Transverse colon (tissue), 4 donors: ENCODE data around the gene CLINT1. TPM values are rescaled to one million over a fixed set of nuclear protein-coding genes. Genes with fewer than 3 reads are reported as not detected.

Source experiments
- DNase-seq: peaks from one replicate; pipeline ENCODE4 v3.0.0-alpha.2; 2019
- H3K27ac ChIP-seq, 4 donors: fragments of 200-600 bp; sonication (generic); 2 replicates each; pipeline ENCODE4 v1.5.1; 2016 to 2018; ENCODE audit warnings: inconsistent platforms in 4 of 4
- H3K27me3 ChIP-seq: fragments of 200-600 bp; sonication (generic); 2 replicates; pipeline ENCODE4 v1.5.1; 2017; ENCODE audit warnings: inconsistent platforms
- H3K36me3 ChIP-seq, 4 donors: fragments of 200-600 bp; sonication (generic); 2 replicates each; pipeline ENCODE4 v1.5.1; 2017 to 2019; ENCODE audit warnings: inconsistent platforms in 4 of 4
- H3K4me1 ChIP-seq, 4 donors: fragments of 200-600 bp; sonication (generic); 2 replicates each; pipeline ENCODE4 v1.5.1; 2017 to 2020; ENCODE audit warnings: inconsistent platforms in 4 of 4
- H3K4me3 ChIP-seq, 4 donors: fragments of 200-600 bp; sonication (generic); 1 replicate in 1 of 4; 2 replicates in 3 of 4; pipeline versions ENCODE4 v1.5.1 to v1.6.1; 2017 to 2019; ENCODE audit warnings: inconsistent platforms in 4 of 4
- H3K9me3 ChIP-seq, 2 donors: fragments of 200-600 bp; sonication (generic); 2 replicates each; pipeline ENCODE4 v1.5.1; 2017 to 2019; ENCODE audit warnings: inconsistent platforms in 2 of 2
- CTCF ChIP-seq, 5 experiments: fragments of 200-600 bp in 3 of 5; fragments of 450-650 bp in 2 of 5; sonication (generic) in 3 of 5; IDR thresholded peaks; 1 replicate in 2 of 5; 2 replicates in 3 of 5; pipeline ENCODE4 v1.5.1; 2016 to 2017; ENCODE audit warnings: antibody characterized with exemption in 5 of 5, inconsistent platforms in 3 of 5, mild to moderate bottlenecking in 2 of 5, moderate library complexity in 1 of 5
- EP300 ChIP-seq: sonication (generic); formaldehyde crosslinking; IDR thresholded peaks from one replicate; pipeline ENCODE4 v1.6.1; 2017; ENCODE audit warnings: antibody characterized with exemption, low read depth
- POLR2A ChIP-seq: fragments of 450-650 bp; IDR thresholded peaks from one replicate; pipeline ENCODE4 v1.6.1; 2016; ENCODE audit warnings: antibody characterized with exemption, mild to moderate bottlenecking, moderate library complexity
- POLR2AphosphoS5 ChIP-seq, 3 donors: sonication (generic); formaldehyde crosslinking; IDR thresholded peaks; one replicate each; pipeline ENCODE4 v1.6.1; 2016; ENCODE audit warnings: antibody characterized with exemption in 3 of 3
- WGBS, 2 donors: methylation state at CpG; one replicate each; pipeline ENCODE4 v1.1.5; 2018; ENCODE audit warnings: low coverage in 1 of 2; 5-methylcytosine and 5-hydroxymethylcytosine counted together
- in situ Hi-C, 4 donors: fragments of 200-750 bp; cut with MboI; loops; one replicate each; pipeline versions ENCODE4 v1.15.0 to v1.15.1; 2017; ENCODE audit warnings: low sequenced_read_pairs in 3 of 4, low pct_ligation_motif_present in 1 of 4, low pct_unique_long_range_greater_than_20kb in 1 of 4
- intact Hi-C: fragments of 100-400 bp; cut with DNase I; formaldehyde crosslinking; loops from one replicate; pipeline ENCODE4 v1.15.1; 2023; ENCODE audit warnings: low total_unique reads
- total RNA-seq, 4 donors: library from RNA; depleted of rRNA; stranded (reverse); fragments of >200 nt; gene quantifications; one replicate each; pipeline ENCODE4 v1.1.0, GENCODE V29; 2016

CLINT1 gene
- 100 to 1,000 TPM in 3 of 4 donors, 10 to 100 TPM in 1; 75.6 to 174 (median 131) TPM for total RNA-seq

- DNase-seq: peak; percentile 94
- Histone ChIP-seq H3K27ac (peak within 1 kb of the TSS; percentile 88 to 94 (median 91)), H3K4me3 (peak within 1 kb of the TSS; percentile 80 to 93 (median 87)), H3K4me1 (peaks cover 13 to 52% (median 26%) of the 10 kb centered on the region in 4 donors), H3K9me3 (no peaks in the 10 kb centered on the region), H3K27me3 (no peaks in the 10 kb centered on the region), H3K36me3 (no peaks in the 10 kb centered on the region)
- in situ Hi-C loops (no loop called here), intact Hi-C loops (loop anchor here (10.0 kb wide), 1 partner anchor 136 kb away; no protein-coding TSS in a partner anchor)
- WGBS, 2 donors: 1 to 2% methylated on average over 7 to 57 of the region's 59 CpGs
- TF ChIP-seq CTCF (IDR thresholded peaks at IDR 0.05) (peak in 1 of 5 experiments; percentile 13), POLR2AphosphoS5 (IDR thresholded peaks at IDR 0.05) (peak; percentile 92 to 94 (median 92)), POLR2A (peak; percentile 82), EP300 (no peak)
These were observed at the start of gene CLINT1 for GRCh38 chr5:157858527-157859226. Gene CLINT1 (minus strand): TSS chr5:157859145. CDS start chr5:157858970, 175 bp downstream.

- H3K4me3 ChIP-seq: no peak overlapping the region
- H3K4me1 ChIP-seq: peaks cover 2 to 12% (median 9%) of the 10 kb centered on the region in 4 donors
- no peaks in the 10 kb centered on the region for H3K9me3 ChIP-seq
- TF ChIP-seq CTCF (IDR thresholded peaks at IDR 0.05) (no peak), EP300 (no peak), POLR2A (no peak), POLR2AphosphoS5 (IDR thresholded peaks at IDR 0.05) (no peak)
- H3K27me3 ChIP-seq: no peaks in the 10 kb centered on the region
- WGBS, 2 donors: 86 to 100% methylated on average over 1 of the region's 1 CpG
- intact Hi-C loops: no loop called here
- in situ Hi-C loops: no loop called here
- no peaks in the 10 kb centered on the region for H3K36me3 ChIP-seq
- no peak for DNase-seq
- H3K27ac ChIP-seq: no peak overlapping the region
These were observed 49.5 kb upstream of the CLINT1 start for GRCh38 chr5:157908459-157908858.

GRCh38 chr5:157907479-157907878, 48.5 kb upstream of the CLINT1 start:
- TF ChIP-seq POLR2A (no peak), CTCF (IDR thresholded peaks at IDR 0.05) (no peak), EP300 (no peak), POLR2AphosphoS5 (IDR thresholded peaks at IDR 0.05) (no peak)
- intact Hi-C loops: no loop called here
- in situ Hi-C loops: no loop called here
- DNase-seq: no peak
- H3K27me3 ChIP-seq: no peaks in the 10 kb centered on the region
- no peaks in the 10 kb centered on the region for H3K36me3 ChIP-seq
- no peaks in the 10 kb centered on the region for H3K9me3 ChIP-seq
- H3K4me3 ChIP-seq: no peak overlapping the region
- H3K27ac ChIP-seq: no peak overlapping the region
- peaks cover 0 to 3% (median under 1%) of the 10 kb centered on the region in 4 donors for H3K4me1 ChIP-seq
- 92% methylated on average over 3 of the region's 3 CpGs; no CpG with 5 or more reads in 1 of the 2 donors for WGBS, 2 donors

- Histone ChIP-seq H3K4me3 (no peak overlapping the region), H3K36me3 (no peaks in the 10 kb centered on the region), H3K27ac (peak overlapping the region; percentile 32 to 61 (median 35)), H3K4me1 (no peaks in the 10 kb centered on the region), H3K27me3 (no peaks in the 10 kb centered on the region), H3K9me3 (no peaks in the 10 kb centered on the region)
- 69% methylated on average over 2 of the region's 2 CpGs for WGBS, 2 donors
- no peak for TF ChIP-seq POLR2A
- TF ChIP-seq EP300: no peak
- TF ChIP-seq CTCF (IDR thresholded peaks at IDR 0.05): no peak
- no peak for TF ChIP-seq POLR2AphosphoS5 (IDR thresholded peaks at IDR 0.05)
- intact Hi-C loops: no loop called here
- in situ Hi-C loops: no loop called here
- DNase-seq: no peak
These were observed 44.1 kb upstream of the CLINT1 start for GRCh38 chr5:157903117-157903450.
